ENCODE measurements around the gene VPS45. TPM values are rescaled to one million over a fixed set of nuclear protein-coding genes. Genes with fewer than 3 reads are reported as not detected.
A peak's percentile ranks its signal among the peaks of the same experiment; 100 is the strongest.

The VPS45 gene
- total RNA-seq, 1 experiment from 2014 or later = 51.3 TPM

GRCh38 chr1:150156868-150157603 is 89.5 kb downstream of the VPS45 start:
- POLR2A ChIA-PET (ENCODE audit: low non-redundant PET) = no interaction called here
- peaks cover 10% of the 10 kb centered on the region for H3K4me1 ChIP-seq (ENCODE audit: insufficient read depth, low read length, poor library complexity, severe bottlenecking)
- peaks cover 76% of the 10 kb centered on the region for H3K36me3 ChIP-seq (ENCODE audit: insufficient read depth, low read length, poor library complexity, severe bottlenecking)
- no peak for DNase-seq (ENCODE audit: low spot score)
- H3K4me3 ChIP-seq (ENCODE audit: low read depth, low read length, poor library complexity, severe bottlenecking) = no peak overlapping the region
- intact Hi-C loops (cut with micrococcal nuclease; ENCODE audit: unreplicated experiment) = no loop called here
- TF ChIP-seq EZH2 (IDR thresholded peaks at IDR 0.05; ENCODE audit: borderline replicate concordance, low read depth, low read length, poor library complexity, severe bottlenecking) = no peak
- TF ChIP-seq CTCF (conservative IDR thresholded peaks at IDR 0.05; ENCODE audit: low read depth, low read length) = no peak
- no peaks in the 10 kb centered on the region for H3K9me3 ChIP-seq (ENCODE audit: low read depth, low read length, poor library complexity, severe bottlenecking)
- BruUV-seq (replicated peaks) = no TSS peak
- no peak overlapping the region for H3K27ac ChIP-seq (ENCODE audit: low read depth, low read length, poor library complexity, severe bottlenecking)
- H3K27me3 ChIP-seq (replicated peaks; ENCODE audit: insufficient read depth, low read depth, low read length, poor library complexity) = no peaks in the 10 kb centered on the region
- CTCF ChIA-PET = no interaction called here

- H3K36me3 ChIP-seq (ENCODE audit: insufficient read depth, low read length, poor library complexity, severe bottlenecking) = peaks cover 51% of the 10 kb centered on the region
- intact Hi-C loops (cut with micrococcal nuclease; ENCODE audit: unreplicated experiment) = no loop called here
- H3K4me3 ChIP-seq (ENCODE audit: low read depth, low read length, poor library complexity, severe bottlenecking) = no peak overlapping the region
- H3K27me3 ChIP-seq (replicated peaks; ENCODE audit: insufficient read depth, low read depth, low read length, poor library complexity) = no peaks in the 10 kb centered on the region
- no peak for DNase-seq (ENCODE audit: low spot score)
- no TSS peak for BruUV-seq (replicated peaks)
- POLR2A ChIA-PET (ENCODE audit: low non-redundant PET) = interaction anchor here (0.5 kb wide), 1 partner anchor 10 kb away, joined by 11 read pairs; the partner anchor contains the start of gene PLEKHO1
- TF ChIP-seq CTCF (conservative IDR thresholded peaks at IDR 0.05; ENCODE audit: low read depth, low read length) = no peak
- TF ChIP-seq EZH2 (IDR thresholded peaks at IDR 0.05; ENCODE audit: borderline replicate concordance, low read depth, low read length, poor library complexity, severe bottlenecking) = no peak
- no peak overlapping the region for H3K27ac ChIP-seq (ENCODE audit: low read depth, low read length, poor library complexity, severe bottlenecking)
- CTCF ChIA-PET = no interaction called here
- no peaks in the 10 kb centered on the region for H3K9me3 ChIP-seq (ENCODE audit: low read depth, low read length, poor library complexity, severe bottlenecking)
- H3K4me1 ChIP-seq (ENCODE audit: insufficient read depth, low read length, poor library complexity, severe bottlenecking) = peaks cover 22% of the 10 kb centered on the region
Measured at GRCh38 chr1:150159550-150159949, 92.0 kb downstream of the VPS45 start.

GRCh38 chr1:150160964-150161621 is 93.5 kb downstream of the VPS45 start:
- POLR2A ChIA-PET (ENCODE audit: low non-redundant PET) = interaction anchor here (1.0 kb wide), 1 partner anchor 275 kb away, joined by 4 read pairs; a partner anchor contains a TSS
- no TSS peak for BruUV-seq (replicated peaks)
- CTCF ChIA-PET = no interaction called here

More at GRCh38 chr1:150160964-150161621, 93.5 kb downstream of the VPS45 start:
- intact Hi-C loops (cut with micrococcal nuclease; ENCODE audit: unreplicated experiment) = loop anchor here (10.0 kb wide), 1 partner anchor 266 kb away; the partner anchor contains the start of gene BOLA1
- Histone ChIP-seq H3K4me3 (ENCODE audit: low read depth, low read length, poor library complexity, severe bottlenecking) (no peak overlapping the region), H3K9me3 (ENCODE audit: low read depth, low read length, poor library complexity, severe bottlenecking) (no peaks in the 10 kb centered on the region), H3K27me3 (replicated peaks; ENCODE audit: insufficient read depth, low read depth, low read length, poor library complexity) (no peaks in the 10 kb centered on the region), H3K36me3 (ENCODE audit: insufficient read depth, low read length, poor library complexity, severe bottlenecking) (peaks cover 36% of the 10 kb centered on the region), H3K27ac (ENCODE audit: low read depth, low read length, poor library complexity, severe bottlenecking) (peak overlapping the region; percentile 99), H3K4me1 (ENCODE audit: insufficient read depth, low read length, poor library complexity, severe bottlenecking) (peaks cover 22% of the 10 kb centered on the region)
- no peak for DNase-seq (ENCODE audit: low spot score)
- TF ChIP-seq EZH2 (IDR thresholded peaks at IDR 0.05; ENCODE audit: borderline replicate concordance, low read depth, low read length, poor library complexity, severe bottlenecking) = no peak
- TF ChIP-seq CTCF (conservative IDR thresholded peaks at IDR 0.05; ENCODE audit: low read depth, low read length) = no peak
